Osteocyte (in vitro differentiated cells): ENCODE measurements around the gene RARS1. TPM values are rescaled to one million over a fixed set of nuclear protein-coding genes. Genes with fewer than 3 reads are reported as not detected.

Experiments used
- DNase-seq: peaks from one replicate; pipeline ENCODE4 v3.0.0; 2021; ENCODE audit warnings: mixed read lengths; ENCODE audit not compliant: unreplicated experiment; ENCODE audit errors: extremely low spot score
- H3K27ac Mint-ChIP-seq: one replicate; pipeline ENCODE4 v1.8.0; 2021; ENCODE audit warnings: mild to moderate bottlenecking, mixed read lengths; ENCODE audit not compliant: unreplicated experiment
- H3K27me3 Mint-ChIP-seq: one replicate; pipeline ENCODE4 v1.8.0; 2021; ENCODE audit warnings: mixed read lengths; ENCODE audit not compliant: unreplicated experiment
- H3K36me3 Mint-ChIP-seq: one replicate; pipeline ENCODE4 v1.8.0; 2021; ENCODE audit warnings: mixed read lengths; ENCODE audit not compliant: unreplicated experiment
- H3K4me1 Mint-ChIP-seq: one replicate; pipeline ENCODE4 v1.8.0; 2021; ENCODE audit warnings: mixed read lengths; ENCODE audit not compliant: unreplicated experiment
- H3K4me3 Mint-ChIP-seq: one replicate; pipeline ENCODE4 v1.8.0; 2021; ENCODE audit warnings: mild to moderate bottlenecking, moderate library complexity, mixed read lengths; ENCODE audit not compliant: unreplicated experiment
- H3K9me3 Mint-ChIP-seq: one replicate; pipeline ENCODE4 v1.8.0; 2021; ENCODE audit warnings: mixed read lengths; ENCODE audit not compliant: unreplicated experiment
- CTCF ChIP-seq: fragments of 200-600 bp; sonication (generic); IDR thresholded peaks from 2 replicates; pipeline ENCODE4 v1.5.0; 2021; ENCODE audit warnings: antibody characterized with exemption, mild to moderate bottlenecking, moderate library complexity
- total RNA-seq: library from RNA; stranded (reverse); gene quantifications from 2 replicates; pipeline ENCODE4 v1.2.1, GENCODE V29; 2021

Gene RARS1
- total RNA-seq, 1 donor from 2014 or later: 82.7 TPM

DNA sequence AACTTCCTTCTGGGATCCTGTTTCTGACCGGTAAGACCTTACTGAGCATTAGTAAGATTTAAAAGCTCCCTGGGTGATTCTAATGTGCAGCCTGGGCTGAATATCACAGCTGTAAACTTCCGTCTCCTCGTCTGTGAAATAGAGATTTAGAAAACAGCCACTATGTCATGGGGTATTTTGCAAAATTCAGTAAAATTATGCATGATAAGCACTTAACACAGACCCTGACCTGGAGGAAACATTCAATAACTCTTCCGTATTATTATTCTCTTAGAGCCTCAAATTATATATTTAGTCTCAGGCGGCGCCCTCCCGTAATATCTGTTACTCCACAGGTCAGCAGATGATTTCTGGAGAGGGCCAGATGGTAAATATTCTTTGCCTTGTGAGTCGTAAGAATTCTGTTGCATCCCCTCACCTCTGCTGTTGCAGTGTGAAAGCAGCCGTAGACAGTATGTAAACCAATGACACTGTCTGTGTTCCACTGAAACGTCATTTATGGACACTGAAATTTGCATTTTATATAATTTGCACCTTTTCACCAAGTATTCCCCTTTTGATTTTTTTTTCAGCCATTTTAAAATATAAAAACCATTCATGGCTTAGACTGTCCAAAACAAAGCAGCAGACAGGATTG, 39.2 kb upstream of the RARS1 start:
- Mint-ChIP-seq H3K36me3 (no peaks in the 10 kb centered on the region), H3K9me3 (no peaks in the 10 kb centered on the region), H3K4me1 (no peaks in the 10 kb centered on the region), H3K27me3 (no peaks in the 10 kb centered on the region), H3K27ac (no peak overlapping the region), H3K4me3 (no peak overlapping the region)
- no peak for DNase-seq
- no peak for TF ChIP-seq CTCF

- TF ChIP-seq CTCF: no peak
- H3K9me3 Mint-ChIP-seq: no peaks in the 10 kb centered on the region
- DNase-seq: no peak
- no peak overlapping the region for H3K27ac Mint-ChIP-seq
- no peak overlapping the region for H3K4me3 Mint-ChIP-seq
- H3K27me3 Mint-ChIP-seq: no peaks in the 10 kb centered on the region
- no peaks in the 10 kb centered on the region for H3K36me3 Mint-ChIP-seq
- no peaks in the 10 kb centered on the region for H3K4me1 Mint-ChIP-seq
These were observed 38.5 kb upstream of the RARS1 start for GRCh38 chr5:168447808-168448207.

DNA sequence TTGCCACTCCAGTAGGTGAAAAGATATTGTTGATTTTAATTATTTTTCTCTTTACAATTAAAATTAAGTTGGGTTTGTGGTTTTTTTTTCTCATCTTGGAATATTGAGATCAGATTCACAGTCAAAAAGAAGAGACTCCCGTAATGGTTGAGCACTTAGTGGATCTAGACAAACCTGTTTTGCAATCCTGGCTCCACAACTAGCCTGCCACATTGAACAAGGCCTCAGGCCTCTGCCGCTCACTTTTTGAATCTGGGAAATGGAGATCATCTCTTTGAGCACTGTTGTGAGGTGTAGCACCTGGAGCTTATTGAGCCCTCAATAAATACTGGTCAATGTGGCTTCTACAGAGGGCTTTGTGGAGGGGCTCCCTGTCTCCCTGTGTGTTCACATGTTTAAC, 37.1 kb upstream of the RARS1 start:
- no peak for TF ChIP-seq CTCF
- Mint-ChIP-seq H3K4me1 (no peaks in the 10 kb centered on the region), H3K27ac (no peak overlapping the region), H3K9me3 (no peaks in the 10 kb centered on the region), H3K36me3 (no peaks in the 10 kb centered on the region), H3K4me3 (no peak overlapping the region), H3K27me3 (no peaks in the 10 kb centered on the region)
- no peak for DNase-seq

- Mint-ChIP-seq H3K27me3 (no peaks in the 10 kb centered on the region), H3K36me3 (no peaks in the 10 kb centered on the region), H3K9me3 (no peaks in the 10 kb centered on the region), H3K4me1 (no peaks in the 10 kb centered on the region), H3K4me3 (no peak overlapping the region), H3K27ac (no peak overlapping the region)
- DNase-seq: no peak
- no peak for TF ChIP-seq CTCF
These were observed 34.7 kb upstream of the RARS1 start for GRCh38 chr5:168451565-168451964.

DNA sequence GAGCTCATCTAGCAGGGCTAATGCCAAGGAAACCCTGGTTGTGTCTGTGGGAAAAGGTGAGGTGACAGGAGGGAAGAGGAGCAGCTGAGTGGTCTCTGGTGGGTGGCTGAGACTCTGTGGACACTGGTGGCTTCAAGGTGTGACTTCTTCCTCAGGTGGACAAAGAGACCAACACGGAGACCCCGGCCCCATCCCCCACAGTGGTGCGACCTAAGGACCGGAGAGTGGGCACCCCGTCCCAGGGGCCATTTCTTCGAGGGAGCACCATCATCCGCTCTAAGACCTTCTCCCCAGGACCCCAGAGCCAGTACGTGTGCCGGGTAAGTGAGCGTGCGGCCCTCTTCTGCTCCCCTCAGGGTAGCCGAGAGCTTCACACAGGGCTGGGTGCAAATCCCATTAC, 31.1 kb upstream of the RARS1 start:
- Mint-ChIP-seq H3K4me3 (no peak overlapping the region), H3K27ac (no peak overlapping the region), H3K27me3 (no peaks in the 10 kb centered on the region)

More for the DNA sequence above, 31.1 kb upstream of the RARS1 start:
- peaks cover 4% of the 10 kb centered on the region for H3K9me3 Mint-ChIP-seq
- H3K4me1 Mint-ChIP-seq: no peaks in the 10 kb centered on the region
- peaks cover 6% of the 10 kb centered on the region for H3K36me3 Mint-ChIP-seq
- no peak for DNase-seq
- no peak for TF ChIP-seq CTCF
